HG02840 (cell line): ENCODE data around the gene CDC42EP3.

Experiments
- ATAC-seq: cut with Tn5 transposase; IDR thresholded peaks from one replicate; pipeline ENCODE4 v1.9.1; 2021; ENCODE audit warnings: mild to moderate bottlenecking, moderate library complexity, moderate number of reproducible peaks; ENCODE audit not compliant: unreplicated experiment, low FRiP score

CDC42EP3 gene

DNA sequence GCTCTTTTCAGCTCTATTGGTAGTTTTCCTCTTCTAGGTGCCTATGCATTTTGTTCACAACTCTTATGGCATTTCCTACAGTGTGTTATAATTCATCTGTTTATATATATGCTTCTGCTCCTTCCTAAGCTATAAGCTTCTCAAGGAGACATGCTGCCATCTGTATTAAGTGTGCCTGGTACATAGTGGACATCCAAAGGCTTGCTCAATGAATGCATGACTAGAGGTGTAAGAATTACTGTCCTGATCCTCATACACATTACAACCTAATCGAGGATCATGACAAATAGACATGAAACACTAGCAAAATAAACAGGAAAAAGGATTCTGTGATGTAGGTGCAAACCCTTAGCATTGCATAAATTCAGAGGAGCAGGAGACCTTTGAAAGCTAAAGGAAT, 50.2 kb downstream of the CDC42EP3 start:
- ATAC-seq, result no peak

DNA sequence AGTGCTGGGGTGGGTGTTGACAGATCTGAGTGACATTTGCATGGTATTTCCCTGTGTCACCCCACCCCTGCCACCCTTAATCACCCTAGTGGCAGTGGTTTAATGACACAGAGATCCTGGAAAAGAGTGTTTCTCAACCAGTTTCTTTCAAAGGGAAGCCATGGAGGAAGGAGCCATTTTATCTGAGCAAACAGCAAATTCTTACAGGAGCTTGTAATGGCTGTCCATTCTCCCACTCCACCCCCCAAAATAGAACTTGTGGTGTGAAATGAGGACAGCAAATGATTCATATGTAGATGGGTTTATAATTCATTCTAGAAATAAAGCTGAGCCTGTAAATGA, 51.5 kb downstream of the CDC42EP3 start:
- ATAC-seq, result no peak

DNA sequence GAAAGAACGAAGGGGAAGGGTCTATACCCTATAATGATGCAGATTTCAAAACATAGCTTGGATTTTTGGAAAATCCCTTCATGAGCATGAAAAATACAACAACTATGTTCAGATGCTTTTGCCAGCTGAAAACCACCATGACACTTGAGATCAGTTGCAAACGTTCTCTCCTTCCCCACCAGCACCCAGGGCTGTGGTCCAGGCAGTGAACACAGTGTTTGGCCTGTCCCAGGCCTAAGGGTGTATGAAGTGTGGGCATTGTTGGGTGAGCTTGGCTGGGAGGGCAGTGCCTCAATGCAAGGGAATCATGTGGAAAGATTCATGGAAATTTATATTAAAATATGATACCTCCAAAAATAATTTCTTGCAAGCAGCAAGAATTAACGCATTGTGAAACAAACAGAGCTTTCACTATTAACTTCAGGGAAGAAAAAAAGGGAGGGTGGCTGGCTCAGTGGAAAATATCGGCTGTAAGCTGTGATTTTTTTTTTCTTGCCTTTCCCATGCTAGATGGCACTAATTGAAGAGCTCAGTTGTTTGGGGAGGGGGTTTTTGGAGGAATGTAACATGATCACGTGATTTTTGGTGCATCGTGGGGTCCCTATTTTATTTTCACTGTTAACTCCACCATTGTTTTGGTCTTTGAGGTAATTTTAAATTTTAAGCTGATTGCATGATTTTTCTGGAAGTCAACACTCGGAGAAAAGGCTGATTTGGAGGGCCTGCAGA, 52.0 kb downstream of the CDC42EP3 start:
- no peak for ATAC-seq

DNA sequence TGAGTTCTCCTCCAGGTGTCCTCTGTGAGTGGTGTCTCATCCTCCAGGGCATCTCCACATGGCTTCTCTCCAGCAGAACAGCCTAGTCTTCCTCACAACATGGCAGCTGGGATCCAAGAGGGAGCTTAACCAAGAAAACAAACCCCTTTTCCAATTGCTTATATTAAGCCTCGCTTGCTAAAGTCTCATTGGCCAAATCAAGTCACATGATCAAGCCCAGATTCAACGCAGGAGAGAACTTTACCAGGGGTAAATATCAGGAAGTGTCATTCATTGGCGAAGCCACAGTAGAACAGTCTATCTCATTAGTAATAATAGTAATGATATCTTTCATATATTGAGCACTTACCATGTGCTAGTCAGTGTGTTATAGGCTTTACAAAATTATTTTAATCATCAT, 53.1 kb downstream of the CDC42EP3 start:
- ATAC-seq, result no peak

DNA sequence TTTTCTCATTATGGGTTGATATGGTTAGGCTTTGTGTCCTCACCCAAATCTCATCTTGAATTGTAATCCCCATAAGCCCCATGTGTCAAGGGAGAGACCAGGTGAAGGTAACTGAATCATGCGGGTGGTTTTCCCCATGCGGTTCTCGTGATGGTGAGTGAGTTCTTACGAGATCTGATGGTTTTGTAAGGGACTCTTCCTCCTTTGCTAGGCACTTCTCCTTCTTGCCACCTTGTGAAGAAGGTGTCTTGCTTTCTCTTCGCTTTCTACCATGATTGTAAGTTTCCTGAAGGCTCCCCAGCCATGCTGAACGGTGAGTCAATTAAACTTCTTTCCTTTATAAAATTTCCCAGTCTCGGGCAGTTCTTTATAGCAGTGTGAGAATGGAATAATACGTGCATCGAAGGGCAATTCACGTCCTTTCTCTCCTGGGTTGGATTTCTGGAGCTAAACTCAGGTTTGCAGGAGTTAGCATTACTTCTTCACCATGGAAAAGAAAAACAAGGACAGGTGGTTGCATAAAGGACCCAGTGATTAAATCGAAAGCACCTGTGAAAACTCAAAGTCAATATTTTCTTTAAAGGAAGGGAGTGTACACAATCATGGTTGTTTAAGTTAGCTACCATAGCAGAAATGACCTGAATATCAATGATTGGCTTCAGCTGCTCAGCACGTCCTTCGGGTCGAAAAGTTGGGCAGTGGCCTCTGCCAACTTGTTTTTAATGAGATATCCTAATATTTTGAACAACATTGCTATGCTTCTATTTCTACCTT, 54.1 kb downstream of the CDC42EP3 start:
- ATAC-seq, result peak; percentile 19

DNA sequence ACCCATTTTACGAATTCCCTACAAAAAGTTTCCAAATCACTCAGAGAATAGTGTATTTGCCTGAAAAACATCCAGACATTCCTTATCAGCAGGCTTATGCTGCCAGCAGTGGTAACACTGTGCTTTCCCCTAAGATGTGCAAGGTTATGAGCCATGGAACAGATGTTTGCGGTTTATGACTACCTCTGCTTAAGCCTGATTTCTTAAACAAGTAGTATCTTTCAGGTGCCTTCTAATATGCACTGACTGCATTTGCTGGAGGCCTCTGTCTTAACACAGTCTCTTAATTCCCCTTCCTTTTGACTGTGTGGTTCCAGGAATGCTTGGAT, 54.8 kb downstream of the CDC42EP3 start:
- peak; percentile 62 for ATAC-seq

DNA sequence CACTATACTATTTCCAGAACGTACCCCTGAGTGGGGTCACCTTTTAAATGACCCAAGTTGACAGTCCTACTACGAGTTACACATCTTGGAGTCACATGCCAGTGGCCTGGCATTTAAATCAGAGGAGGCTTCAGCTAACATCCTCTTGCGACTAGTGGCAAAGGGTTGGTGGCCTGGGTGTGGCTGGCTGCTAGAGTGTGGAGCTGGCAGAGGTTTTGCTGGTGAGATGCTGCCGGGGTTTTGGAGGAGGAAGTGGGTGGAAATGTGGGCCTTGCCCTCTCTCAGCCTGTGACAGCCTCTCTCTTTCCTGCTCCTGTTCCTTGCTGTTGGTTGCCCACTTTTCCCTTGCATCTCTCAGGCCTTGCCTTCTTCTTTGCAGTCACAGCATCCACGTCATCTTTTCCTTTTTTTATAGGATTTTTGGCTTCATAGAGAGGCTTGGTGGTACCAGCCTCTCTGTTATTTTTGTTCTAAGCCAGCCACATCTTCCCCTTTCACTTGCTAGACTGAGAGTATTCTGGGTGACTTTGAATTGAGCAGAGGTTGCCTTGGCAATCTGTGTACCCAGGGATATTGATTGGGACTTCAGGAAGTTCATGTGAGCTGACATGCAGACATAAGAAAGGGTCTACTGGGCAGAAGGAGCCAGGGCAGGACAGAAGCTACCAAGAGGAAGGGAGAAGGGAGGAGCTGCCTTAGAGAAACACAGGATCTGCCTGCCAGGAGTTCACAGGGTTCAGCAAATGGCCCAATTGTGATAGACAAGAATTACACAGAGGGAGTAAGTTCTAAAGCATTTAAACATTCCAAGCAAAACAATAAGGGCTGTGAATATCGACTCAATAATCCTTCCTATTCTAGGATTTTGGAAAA, 55.4 kb downstream of the CDC42EP3 start:
- ATAC-seq, result no peak

DNA sequence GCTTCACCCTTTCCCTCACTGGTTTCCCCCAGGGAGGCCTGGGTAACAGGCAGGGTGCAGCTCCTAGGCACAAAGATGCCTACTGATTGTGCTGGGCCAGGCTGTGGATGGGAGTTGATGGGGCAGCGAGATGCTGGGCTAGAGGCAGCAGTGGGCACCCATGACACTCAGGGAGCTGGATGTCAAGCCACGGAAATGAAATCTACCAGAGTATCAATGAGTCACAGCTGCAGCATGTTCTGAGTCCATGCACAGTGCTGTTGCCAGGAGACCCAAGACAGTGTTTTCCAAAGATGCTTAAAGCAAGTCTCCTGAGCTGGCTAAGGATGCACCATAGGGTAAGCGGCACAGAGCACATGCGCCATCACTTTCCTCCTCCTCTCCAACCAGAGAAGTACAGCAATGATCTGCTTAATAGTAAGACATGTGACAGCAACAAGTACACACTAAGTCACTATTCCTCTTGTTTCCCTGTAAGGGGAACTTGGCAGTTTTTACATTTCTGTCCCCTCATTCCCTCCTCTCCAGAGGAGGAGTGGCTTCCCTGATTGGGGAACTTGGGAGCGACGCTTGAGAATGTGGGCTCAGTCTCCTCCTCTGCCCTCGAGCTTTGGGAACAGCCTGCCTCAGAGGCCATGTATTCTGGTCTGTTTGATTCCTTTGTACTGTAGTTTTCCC, 57.2 kb downstream of the CDC42EP3 start:
- ATAC-seq, result no peak

DNA sequence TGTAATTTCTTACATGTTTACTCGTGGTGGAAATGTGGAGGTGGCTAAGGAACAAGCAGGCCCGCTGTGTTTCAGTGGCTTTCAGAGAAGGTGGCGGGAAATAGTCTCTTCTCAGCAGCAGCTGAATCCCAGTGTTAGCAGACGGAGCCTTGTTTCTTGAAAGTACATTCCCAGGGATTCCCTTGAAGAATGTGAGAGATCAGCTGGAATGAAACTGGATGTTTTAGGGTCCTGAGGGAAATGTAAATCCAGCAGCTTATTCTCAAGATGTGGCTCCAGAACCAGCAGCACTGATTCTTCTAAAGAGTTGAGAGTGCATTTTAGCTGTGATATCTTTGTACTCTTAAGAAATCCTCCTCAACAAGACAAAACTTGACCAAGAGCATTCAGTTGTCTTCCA, 59.1 kb downstream of the CDC42EP3 start:
- no peak for ATAC-seq

DNA sequence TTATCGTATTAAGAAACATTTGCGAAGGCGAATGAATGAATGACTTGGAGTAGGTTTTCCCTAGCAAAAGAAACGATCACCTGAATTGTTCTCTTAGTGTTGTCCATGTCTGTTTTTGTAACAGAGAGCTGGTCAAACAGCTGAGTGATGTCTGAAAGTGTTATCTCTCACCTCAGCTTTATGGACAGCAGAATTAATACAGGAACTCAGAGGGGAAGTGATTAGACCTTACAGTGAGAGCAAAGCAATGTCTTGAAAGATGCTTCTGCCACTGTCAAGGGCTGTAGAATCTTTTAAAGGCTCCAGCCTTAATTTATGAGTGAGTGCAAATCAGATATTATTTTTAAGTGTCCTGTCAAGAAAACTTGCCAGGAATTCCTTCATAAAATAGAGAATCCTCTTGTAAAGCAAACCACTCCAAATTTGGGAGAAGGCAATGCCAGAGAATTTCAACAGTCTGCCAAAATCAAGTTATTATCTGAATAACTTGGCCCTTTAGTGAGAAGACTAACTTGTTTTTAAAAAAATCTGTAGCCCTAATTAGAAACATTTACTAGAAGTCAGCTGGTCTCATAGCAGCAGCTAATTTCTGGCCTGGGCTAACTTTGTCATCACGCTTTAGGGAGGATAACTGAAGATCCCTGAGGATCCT, 60.7 kb downstream of the CDC42EP3 start:
- no peak for ATAC-seq

DNA sequence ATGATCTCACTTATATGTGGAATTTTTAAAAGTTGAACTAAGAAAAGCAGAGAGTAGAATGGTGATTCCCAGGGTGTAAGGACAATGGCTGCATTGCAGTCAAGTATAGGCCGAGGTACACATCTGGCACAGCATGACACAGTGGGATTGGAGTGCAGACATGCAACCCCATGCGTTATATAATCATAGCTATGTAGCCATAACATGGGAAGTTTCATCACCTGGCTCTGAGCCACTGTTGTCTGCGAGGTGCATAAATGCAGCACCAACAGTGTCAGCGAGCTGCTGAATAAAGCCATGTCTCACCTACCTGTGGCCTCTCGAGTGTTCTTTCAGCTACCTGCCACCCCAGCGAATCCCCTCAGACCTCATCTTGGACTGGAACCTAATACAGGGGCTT, 61.7 kb downstream of the CDC42EP3 start:
- ATAC-seq, result no peak

DNA sequence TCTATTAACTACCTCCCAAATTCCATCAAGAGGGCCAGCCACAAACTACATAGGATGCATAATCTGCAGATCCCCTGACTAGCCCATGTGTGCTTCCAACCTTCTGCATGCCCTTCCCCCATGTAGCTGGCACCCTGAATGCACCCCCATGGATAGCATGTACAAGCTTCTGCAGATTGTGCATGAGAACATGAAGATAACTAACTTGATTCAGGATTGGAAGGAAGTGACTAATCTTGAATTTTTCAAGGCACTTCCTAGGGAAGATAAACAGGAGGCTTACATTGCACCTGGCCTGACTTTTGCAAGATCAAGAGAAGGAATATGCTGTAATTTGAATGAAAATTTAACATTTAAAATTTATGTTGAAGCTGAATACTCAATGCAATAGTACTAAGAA, 66.7 kb downstream of the CDC42EP3 start:
- ATAC-seq, result no peak

DNA sequence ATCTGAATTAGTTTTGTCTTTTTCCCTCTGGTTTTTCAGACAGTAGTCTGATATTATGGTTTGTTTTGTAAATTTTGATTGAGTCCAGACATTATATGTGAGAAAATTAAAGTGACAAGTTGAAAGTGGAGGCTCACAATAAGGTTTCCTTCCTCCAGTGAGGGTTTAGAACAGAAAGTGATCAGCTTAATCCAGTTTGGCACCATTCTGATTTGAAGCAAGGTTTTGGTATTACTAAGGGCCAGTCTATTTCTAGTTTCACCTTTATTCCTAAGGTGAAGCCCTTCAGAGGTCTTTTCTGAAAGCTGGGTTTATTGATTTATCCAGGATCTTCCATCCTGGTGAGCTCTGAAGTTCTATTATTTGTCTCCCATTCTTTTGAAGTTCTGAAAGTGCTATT, 68.7 kb downstream of the CDC42EP3 start:
- ATAC-seq, result no peak

DNA sequence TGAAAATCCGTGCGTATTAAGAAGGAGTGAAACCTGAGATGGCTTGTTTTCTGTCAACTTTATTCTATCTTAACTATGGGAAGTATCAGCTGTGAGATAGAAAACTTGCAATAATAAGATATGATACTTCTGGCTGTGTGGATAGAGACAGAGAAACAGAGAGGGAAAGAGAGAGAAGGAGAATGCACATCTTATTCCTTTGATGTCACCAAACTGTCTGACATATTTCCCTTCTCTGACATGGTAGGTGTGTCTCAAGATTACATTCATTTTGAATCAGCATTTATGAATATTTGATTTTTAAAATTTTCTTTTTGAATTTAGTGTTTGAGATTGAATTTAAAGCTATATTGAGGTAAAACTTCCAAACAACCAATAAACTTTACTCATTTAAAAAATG, 69.4 kb downstream of the CDC42EP3 start:
- ATAC-seq, result no peak

DNA sequence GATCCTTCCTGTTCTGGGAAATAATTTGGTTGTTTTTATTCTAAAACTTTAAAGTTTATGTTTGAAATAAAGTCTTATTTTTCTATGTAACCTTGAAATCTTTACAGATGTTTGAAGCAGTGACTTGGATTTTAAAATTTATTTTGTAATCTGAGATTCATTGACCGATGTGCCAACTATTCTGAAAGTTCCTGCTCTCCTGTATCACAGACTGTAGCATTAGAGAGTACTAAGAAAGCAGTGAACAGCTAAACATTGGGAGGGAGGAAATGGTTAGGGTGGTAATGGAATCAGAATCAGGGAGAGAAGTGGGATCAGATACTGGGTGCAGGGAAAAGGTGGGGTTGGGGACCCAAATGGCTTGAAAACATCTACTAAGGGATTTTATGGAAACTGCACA, 69.9 kb downstream of the CDC42EP3 start:
- ATAC-seq, result no peak

DNA sequence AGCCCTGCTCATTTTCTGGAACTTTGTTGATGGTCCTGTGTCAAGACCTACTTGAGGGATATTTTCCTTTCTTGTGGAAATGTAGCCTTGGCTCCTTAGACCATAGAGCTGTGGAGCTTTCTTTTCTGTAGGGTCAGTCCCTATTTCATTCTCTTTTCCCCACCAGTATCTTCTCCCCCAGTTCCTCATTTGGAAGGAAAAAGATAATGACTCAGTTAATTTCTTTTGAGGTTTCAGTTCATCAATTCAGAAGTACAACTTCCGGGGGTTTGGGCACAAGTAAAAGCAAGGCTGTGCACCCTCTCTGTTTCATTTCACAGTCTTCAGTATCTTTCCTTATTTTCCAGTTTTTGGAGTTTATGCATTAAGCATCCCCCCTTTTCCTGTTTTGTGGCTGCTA, 70.7 kb downstream of the CDC42EP3 start:
- ATAC-seq, result peak; percentile 60

DNA sequence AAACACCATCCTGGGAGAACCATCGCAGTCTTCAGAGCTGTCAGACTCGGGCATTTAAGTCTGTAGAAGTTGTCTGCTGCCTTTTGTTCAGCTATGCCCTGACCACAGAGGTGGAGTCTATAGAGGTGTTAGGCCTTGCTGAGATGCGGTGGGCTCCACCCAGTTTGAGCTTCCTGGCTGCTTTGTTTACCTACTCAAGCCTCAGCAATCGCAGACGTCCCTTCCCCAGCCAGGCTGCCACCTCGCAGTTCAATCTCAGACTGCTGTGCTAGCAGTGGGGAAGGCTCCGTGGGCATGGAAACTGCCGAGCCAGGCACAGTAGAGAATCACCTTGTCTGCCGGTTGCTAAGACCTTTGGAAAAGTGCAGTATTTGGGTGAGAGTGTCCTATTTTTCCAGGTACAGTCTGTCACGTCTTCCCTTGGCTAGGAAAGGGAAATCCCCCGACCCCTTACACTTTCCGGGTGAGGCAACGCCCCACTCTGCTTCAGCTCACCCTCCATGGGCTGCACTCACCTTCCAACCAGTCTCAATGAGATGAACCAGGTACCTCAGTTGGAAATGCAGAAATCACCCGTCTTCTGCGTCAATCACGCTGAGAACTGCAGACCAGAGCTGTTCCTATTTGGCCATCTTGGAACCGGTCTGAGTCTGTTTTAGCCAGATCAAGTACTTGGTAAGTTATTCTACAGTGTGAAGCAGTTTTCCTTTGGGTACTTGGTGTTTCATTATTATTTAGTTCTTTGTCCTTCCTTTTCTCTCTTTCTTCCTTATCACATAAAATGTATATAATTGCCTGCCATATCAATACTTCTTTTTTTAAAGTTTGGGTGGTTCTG, 71.5 kb downstream of the CDC42EP3 start:
- ATAC-seq, result no peak

DNA sequence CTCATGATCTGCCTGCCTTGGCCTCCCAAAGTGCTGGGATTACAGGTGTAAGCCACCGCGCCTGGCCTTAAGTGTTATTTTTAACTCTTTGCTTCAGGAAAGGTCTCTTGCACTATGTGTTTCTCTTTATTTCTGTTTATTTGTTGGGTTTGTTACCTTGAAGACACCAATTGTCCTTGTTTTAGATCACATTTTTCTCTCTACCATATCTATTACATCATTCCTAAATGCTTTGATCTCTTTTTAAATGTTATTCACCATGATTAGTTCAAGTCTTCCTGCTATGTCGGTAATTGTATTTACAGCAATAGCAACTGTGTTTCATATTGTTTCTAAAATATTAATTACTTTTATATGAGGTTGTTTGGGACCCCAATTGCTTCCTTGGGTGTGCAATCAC, 77.7 kb downstream of the CDC42EP3 start:
- ATAC-seq, result no peak

DNA sequence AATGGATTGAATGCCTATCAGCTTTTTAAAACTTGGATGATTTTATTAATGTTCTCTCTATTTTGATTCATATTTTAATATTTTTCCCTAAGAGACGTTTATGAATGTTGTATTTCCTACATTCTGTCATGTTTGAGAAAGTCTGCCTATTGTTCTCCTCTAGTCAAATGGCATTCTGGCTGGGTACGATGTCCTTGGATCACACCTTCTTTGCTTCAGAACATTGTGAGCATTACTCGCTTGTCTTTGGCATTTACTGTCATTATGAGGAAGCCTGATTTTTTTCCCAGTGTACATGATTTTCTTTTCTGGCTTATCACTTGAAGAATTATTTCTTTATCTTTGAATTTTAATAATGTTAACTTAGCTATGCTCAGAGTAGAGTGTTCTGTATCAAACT, 78.4 kb downstream of the CDC42EP3 start:
- no peak for ATAC-seq
